8988T (cell line): ENCODE measurements around the gene UGGT1.
"Not testable (repeated sequence)": the region's sequence is repeated elsewhere in the genome, so short reads cannot be mapped to it uniquely, and the experiment has no call there.

Experiments
- DNase-seq: peaks from one replicate; pipeline ENCODE4 v3.0.0; 2011

The UGGT1 gene

GRCh38 chr2:128178149-128178649, 87.2 kb downstream of the UGGT1 start:
- no peak for DNase-seq

DNA sequence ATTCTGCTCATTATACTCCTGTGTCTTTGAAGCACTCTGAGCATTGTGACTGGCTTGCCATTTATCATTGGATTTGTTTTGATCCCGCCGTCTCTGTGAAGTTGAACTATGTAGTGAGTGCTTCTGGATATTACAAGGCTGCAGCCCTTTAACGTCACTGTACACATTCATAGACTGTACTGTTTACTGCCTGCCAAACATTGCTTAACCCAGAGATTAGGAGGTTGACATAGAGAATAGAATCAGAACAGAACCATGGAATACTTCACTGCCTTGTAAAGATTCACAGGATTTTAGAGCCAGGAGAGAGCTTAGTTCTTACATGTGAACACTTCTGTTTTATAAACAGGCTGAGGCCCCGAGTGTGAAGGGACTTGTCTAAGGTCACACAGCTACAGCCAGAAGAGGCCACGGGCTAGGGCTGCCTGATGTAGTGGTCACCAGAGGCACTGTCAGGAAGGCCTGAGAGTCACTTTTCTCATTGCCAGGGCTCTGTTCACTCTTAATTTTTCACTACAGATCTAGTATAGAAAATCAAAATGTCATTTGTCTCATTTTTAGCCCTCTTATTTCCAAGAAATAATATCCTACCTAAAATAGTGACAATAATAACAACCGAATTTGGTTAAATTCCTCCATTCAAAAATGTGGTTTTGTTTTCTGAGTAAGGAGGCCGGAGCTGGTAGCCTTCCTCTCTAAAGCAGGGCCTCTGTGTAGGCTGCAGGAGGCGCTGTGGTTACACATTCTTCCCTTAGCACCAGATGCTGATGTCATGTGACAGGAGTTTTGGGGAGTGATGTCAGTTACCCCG, 87.9 kb downstream of the UGGT1 start:
- no peak for DNase-seq

DNA sequence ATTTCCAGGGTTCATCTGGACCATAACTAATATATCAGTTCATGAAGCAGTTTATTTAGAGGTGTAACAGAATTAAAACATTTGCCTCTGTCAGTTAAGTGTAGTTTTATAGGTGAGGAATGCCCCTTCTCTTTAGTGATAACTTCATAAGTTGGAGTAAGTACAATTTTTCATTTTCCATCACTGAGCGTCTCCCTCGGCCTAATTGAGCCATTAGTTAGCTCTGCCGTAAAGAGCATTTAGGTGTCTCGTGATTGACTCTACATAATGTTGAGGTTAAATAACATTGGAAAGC, 88.4 kb downstream of the UGGT1 start:
- no peak for DNase-seq

GRCh38 chr2:128180031-128180430, 89.0 kb downstream of the UGGT1 start:
- no peak for DNase-seq

- DNase-seq, result no peak
These were observed 94.6 kb downstream of the UGGT1 start for GRCh38 chr2:128185576-128185975.

- no peak for DNase-seq
These were observed 96.1 kb downstream of the UGGT1 start for GRCh38 chr2:128187032-128187654.

GRCh38 chr2:128195435-128195984, 104.5 kb downstream of the UGGT1 start:
- DNase-seq, result no peak

DNA sequence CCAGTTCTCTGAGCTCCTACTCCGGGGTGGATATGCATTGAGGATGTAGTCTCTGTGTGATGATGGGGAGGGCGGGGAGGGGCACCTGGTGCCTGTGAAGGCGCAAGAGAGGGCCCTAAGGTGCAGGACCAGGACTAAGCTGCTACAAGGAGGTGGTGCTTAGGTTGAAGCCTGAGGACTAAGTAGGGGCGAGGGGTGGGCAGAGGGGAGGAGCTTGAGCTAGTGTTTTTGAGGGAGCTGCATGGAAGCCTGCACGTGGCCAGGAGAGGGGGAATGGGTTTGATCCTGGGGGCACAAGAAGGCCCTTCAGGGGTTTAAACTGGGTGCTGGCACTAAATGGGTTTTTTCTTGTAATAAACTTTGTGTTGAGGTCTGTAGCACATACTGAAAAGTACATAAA, 105.0 kb downstream of the UGGT1 start:
- no peak for DNase-seq

DNA sequence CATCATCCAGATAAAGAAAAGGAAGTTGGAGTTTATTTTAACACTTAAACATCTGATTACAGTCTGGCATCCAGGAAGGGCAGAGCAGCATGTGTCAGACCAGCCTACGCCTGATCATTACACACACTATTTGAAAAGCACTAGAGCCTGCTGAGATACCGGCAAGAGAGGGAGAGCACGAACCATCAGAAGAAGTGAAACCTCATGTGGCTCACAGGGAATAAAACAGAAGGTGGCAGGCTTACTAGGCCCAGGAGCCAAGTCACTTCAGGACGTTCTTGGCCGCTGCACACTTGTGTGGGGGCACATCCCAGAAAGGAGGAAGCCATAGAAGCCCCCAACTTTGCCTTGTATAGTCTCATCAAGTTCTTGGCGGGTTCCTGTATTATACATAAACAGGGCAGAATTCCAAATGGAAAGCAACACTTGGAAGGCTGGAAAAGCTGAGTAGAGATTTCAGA, 105.5 kb downstream of the UGGT1 start:
- no peak for DNase-seq

- DNase-seq, result no peak
These were observed 106.1 kb downstream of the UGGT1 start for GRCh38 chr2:128197059-128197458.

DNA sequence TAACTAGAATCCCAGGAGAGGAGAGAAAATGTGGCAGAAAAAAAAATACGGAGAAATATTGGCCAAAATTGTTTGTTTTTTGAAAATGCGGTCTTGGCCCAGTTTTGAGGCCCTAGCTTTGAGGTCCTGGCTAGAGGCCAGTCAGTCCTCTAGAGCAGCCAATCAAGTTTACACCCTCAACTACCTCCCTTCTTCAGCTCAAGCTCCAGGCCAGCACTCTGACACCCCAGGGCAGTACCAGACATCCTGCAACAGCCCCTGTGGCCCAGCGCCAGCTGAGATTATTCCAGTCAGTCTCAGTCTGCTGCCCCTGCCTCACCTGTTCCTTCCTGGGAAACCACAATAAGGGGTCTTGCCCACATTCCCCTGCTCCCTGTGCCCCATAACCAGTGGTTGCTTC, 107.7 kb downstream of the UGGT1 start:
- DNase-seq, result no peak

DNA sequence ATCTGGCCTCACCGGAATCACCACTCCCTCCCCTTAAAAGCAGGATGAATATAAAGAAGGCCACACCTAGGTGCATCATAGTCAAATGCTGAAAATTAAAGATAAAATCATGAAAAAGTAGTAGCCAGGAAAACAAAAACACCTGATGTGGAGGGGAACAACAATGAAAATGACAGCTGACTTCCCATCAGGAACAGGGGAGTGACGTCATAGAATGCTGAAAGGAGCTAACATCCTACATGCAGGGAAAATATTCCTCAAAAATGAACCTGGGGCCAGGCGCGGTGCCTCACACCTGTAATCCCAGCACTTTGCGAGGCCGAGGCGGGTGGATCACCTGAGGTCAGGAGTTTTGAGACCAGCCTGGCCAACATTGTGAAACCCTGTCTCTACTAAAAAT, 108.1 kb downstream of the UGGT1 start:
- no peak for DNase-seq

GRCh38 chr2:128202791-128203190, 111.8 kb downstream of the UGGT1 start:
- no peak for DNase-seq

DNA sequence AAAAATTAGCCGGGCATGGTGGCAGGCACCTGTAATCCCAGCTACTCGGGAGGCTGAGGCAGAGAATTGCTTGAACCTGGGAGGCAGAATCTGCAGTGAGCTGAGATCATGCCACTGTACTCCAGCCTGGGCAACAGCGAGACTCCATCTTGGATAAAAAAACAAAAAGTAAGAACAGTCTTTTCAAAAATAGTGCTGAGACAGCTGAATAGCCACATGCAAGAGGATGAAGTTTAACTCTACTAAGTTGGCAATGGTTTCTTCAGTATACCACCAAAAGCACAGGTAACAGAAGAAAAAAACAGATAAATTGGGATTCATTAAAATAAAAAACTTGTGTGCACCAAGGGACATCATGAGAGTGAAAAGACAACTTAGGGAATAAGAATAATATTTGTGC, 115.2 kb downstream of the UGGT1 start:
- no peak for DNase-seq

DNA sequence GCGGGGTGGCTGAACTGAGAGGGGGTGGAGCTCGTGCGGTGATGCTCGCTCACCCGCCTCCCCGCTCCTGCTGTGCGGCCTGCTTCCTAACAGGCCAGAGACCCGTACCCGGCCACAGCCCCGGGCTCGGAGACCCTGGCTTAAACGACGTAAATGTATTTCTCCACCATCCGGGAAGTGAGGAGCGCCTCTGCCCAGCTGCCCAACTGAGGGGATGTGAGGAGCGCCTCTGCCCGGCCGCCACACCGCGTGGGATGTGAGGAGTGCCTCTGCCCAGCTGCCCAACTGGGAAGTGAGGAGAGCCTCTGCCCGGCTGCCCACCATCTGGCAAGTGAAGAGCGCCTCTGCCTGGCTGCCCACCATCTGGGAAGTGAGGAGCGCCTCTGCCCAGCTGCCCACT, 117.0 kb downstream of the UGGT1 start:
- no peak for DNase-seq

DNA sequence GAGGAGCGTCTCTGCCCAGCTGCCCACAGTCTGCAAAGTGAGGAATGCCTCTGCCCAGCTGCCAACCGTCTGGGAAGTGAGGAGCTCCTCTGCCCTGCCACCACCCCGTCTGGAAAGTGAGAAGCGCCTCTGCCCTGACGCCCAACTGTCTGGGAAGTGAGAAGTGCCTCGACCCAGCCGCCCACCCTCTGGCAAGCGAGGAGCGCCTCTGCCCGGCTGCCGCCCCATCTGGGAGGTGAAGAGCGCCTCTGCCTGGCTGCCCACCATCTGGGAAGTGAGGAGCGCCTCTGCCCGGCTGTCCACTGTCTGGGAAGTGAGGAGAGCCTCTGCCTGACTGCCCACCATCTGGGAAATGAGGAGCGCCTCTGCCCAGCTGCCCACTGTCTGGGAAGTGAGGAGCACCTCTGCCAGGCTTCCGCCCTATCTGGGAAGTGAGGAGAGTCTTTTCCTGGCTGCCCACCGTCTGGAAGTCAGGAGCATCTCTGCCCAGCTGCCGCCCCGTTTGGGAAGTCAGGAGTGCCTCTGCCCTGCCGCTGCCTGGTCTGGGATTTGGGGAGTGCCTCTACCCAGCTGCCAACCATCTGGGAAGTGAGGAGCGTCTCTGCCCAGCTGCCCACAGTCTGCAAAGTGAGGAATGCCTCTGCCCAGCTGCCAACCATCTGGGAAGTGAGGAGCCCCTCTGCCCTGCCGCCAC, 117.8 kb downstream of the UGGT1 start:
- not testable (repeated sequence) for DNase-seq

DNA sequence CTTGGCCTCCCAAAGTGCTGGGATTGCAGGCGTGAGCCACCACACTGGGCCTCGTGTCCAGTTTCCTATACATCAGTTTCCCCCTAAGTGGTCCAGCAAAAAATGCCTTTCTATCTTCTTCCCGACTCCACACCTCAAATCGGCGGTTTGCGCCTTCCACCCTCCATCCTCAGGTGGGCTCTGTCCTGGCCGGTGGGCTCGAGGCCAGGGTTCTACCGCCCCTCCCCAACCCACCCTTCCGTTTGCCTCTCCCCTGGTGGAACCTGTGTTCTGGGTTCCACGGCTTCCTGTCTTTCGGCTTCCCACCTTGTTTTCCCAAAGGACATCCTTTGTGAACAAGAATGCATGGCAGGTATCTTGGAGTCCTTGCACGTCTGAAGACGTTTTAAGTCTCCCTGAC, 123.3 kb downstream of the UGGT1 start:
- no peak for DNase-seq

GRCh38 chr2:128214866-128215460, 124.0 kb downstream of the UGGT1 start:
- DNase-seq, result no peak

DNA sequence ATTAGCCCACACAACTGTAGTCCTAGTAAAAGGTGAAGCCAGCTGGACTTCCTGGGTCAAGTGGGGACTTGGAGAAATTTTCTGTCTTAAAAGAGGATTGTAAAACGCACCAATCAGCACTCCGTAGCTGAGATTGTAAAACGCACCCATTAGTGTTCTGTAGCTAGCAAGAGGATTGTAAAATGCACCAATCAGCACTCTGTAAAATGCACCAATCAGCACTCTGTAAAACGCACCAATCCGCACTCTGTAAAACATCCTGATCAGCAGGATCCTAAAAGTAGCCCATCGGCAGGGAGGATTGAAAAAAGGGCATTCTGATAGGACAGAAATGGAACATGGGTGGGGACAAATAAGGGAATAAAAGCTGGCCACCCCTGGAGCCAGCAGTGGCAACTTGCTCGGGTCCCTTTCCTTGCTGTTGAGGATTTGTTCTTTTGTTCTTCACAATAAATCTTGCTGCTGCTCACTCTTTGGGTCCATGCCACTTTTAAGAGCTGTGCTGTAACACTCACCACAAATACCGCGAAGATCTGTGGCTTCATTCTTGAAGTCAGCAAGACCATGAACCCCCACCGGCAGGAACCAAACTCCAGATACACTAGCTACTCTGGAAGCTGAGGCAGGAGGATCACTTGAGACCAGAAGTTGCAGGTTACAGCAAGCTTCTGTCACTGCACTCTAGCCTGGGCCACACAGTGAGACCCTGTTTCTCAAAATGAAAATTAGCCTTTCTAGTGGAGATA, 125.1 kb downstream of the UGGT1 start:
- DNase-seq, result no peak

DNA sequence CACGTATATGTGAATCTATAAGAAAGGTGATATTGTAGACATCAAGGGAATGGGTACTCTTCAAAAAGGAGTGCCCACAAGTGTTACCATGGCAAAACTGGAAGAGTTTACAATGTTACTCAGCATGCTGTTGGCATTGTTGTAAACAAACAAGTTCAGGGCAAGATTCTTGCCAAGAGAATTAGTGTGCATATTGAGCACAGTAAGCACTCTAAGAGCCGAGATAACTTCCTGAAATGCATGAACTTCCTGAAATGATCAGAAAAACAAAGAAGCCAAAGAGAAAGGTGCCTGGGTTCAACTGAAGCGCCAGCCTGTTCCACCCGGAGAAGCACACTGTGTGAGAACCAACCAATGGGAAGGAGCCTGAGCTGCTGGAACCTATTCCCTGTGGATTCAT, 126.7 kb downstream of the UGGT1 start:
- no peak for DNase-seq

DNA sequence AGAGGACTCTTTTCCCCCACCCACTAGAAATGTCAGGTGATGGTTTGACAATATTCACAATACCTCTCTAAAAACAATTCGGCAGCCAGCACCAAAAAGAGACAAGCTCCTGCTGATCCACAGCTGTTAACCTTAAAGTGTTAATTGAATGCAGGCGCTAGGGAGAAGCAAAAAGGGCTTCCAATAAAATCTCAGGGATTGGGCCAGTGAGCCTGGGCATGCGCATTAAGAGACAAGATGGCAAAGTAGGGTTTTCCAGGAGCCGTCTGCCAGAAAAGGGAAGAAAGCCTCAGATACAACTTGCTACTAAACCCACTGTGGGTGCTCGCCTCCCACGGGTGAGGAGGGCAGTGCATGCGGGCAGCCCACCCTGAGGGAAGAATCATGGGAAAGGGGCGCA, 128.9 kb downstream of the UGGT1 start:
- no peak for DNase-seq

GRCh38 chr2:128227862-128228261, 136.9 kb downstream of the UGGT1 start:
- DNase-seq, result no peak

GRCh38 chr2:128228894-128229293, 137.9 kb downstream of the UGGT1 start:
- DNase-seq, result no peak
